Prostate gland (tissue), 2 donors: Measurements from ENCODE around the gene PTPN1. TPM values are rescaled to one million over a fixed set of nuclear protein-coding genes. Genes with fewer than 3 reads are reported as not detected.
A peak's percentile ranks its signal among the peaks of the same experiment; 100 is the strongest.

Experiments
- DNase-seq: peaks from one replicate; pipeline ENCODE4 v3.0.0-alpha.2; 2019; ENCODE audit warnings: low spot score
- H3K27ac ChIP-seq, 2 donors: fragments of 200-600 bp; sonication (generic); 2 replicates each; pipeline ENCODE4 v1.5.1; 2017 to 2019
- H3K27me3 ChIP-seq: fragments of 200-600 bp; sonication (generic); replicated peaks from 2 replicates; pipeline ENCODE4 v1.5.1; 2019; ENCODE audit not compliant: insufficient read depth
- H3K36me3 ChIP-seq, 2 donors: fragments of 200-600 bp; sonication (generic); 1 replicate in 1 of 2; 2 replicates in 1 of 2; pipeline versions ENCODE4 v1.5.1 to v1.8.1; 2017 to 2019
- H3K4me1 ChIP-seq: fragments of 200-600 bp; sonication (generic); replicated peaks from 2 replicates; pipeline ENCODE4 v1.5.1; 2019
- H3K4me3 ChIP-seq, 2 donors: fragments of 200-600 bp; sonication (generic); 2 replicates each; pipeline ENCODE4 v1.5.1; 2017 to 2019
- H3K9me3 ChIP-seq: fragments of 200-600 bp; sonication (generic); 2 replicates; pipeline ENCODE4 v1.5.1; 2017
- POLR2A ChIP-seq: fragments of 450-650 bp; IDR thresholded peaks from one replicate; pipeline ENCODE4 v1.6.1; 2016; ENCODE audit warnings: antibody characterized with exemption, mild to moderate bottlenecking
- POLR2AphosphoS5 ChIP-seq: sonication (generic); formaldehyde crosslinking; IDR thresholded peaks from one replicate; pipeline ENCODE4 v1.6.1; 2017; ENCODE audit warnings: antibody characterized with exemption
- WGBS: methylation state at CpG from one replicate; pipeline ENCODE4 v1.1.5; 2018; 5-methylcytosine and 5-hydroxymethylcytosine counted together
- intact Hi-C: fragments of 100-400 bp; cut with DNase I; formaldehyde crosslinking; loops from one replicate; pipeline ENCODE4 v1.14.2; 2022
- total RNA-seq, 2 donors: library from RNA; depleted of rRNA; stranded (reverse); fragments of >200 nt; gene quantifications; one replicate each; pipeline ENCODE4 v1.1.0, GENCODE V29; 2016
- TF ChIP-seq, protein P1 (sequence below), 4 experiments: fragments of 200-600 bp in 2 of 4; fragments of 450-650 bp in 2 of 4; sonication (generic) in 2 of 4; IDR thresholded peaks; 1 replicate in 3 of 4; 2 replicates in 1 of 4; pipeline ENCODE4 v1.5.1; 2016 to 2019; ENCODE audit warnings: antibody characterized with exemption in 4 of 4, mild to moderate bottlenecking in 2 of 4, moderate library complexity in 2 of 4

Gene PTPN1
- total RNA-seq, 2 donors from 2014 or later, result 28.5 to 46.6 TPM

DNA sequence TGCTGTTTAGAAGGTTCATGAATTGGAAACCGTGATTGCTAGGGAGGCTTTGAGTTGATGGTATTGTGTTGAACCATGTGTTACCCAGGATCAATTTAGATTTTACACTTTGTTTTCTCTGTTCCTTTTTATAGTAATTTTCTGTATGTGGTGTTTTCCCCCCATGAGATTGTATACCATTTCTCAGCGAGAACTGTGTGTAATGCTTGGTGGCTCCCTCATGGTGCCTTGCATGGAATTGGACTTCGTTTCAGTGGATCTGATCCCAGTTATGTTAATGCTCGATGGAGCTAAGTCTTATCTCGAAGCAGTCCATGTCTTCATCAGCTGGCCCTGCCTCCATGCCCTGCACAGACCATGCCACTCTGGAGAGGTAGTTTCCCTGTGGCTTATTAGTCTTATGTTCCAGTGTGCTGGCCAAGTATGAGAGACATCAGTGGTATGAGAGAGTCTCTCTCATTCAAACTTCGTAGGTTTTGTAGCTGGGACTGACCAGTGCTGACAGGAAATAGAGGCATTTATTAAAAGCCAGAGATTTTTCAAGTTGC, 18.7 kb downstream of the PTPN1 start:
- H3K27ac ChIP-seq, result no peak overlapping the region
- no peaks in the 10 kb centered on the region for H3K9me3 ChIP-seq
- WGBS, result 59% methylated on average over 6 of the region's 6 CpGs
- intact Hi-C loops, result no loop called here
- H3K4me3 ChIP-seq, result no peak overlapping the region
- H3K27me3 ChIP-seq, result no peaks in the 10 kb centered on the region
- H3K4me1 ChIP-seq, result peaks cover 3% of the 10 kb centered on the region
- H3K36me3 ChIP-seq, result no peaks in the 10 kb centered on the region
- TF ChIP-seq, protein P1, sequence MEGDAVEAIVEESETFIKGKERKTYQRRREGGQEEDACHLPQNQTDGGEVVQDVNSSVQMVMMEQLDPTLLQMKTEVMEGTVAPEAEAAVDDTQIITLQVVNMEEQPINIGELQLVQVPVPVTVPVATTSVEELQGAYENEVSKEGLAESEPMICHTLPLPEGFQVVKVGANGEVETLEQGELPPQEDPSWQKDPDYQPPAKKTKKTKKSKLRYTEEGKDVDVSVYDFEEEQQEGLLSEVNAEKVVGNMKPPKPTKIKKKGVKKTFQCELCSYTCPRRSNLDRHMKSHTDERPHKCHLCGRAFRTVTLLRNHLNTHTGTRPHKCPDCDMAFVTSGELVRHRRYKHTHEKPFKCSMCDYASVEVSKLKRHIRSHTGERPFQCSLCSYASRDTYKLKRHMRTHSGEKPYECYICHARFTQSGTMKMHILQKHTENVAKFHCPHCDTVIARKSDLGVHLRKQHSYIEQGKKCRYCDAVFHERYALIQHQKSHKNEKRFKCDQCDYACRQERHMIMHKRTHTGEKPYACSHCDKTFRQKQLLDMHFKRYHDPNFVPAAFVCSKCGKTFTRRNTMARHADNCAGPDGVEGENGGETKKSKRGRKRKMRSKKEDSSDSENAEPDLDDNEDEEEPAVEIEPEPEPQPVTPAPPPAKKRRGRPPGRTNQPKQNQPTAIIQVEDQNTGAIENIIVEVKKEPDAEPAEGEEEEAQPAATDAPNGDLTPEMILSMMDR (IDR thresholded peaks at IDR 0.05), result no peak
- TF ChIP-seq POLR2A, result no peak
- no peak for TF ChIP-seq POLR2AphosphoS5
- DNase-seq, result no peak

DNA sequence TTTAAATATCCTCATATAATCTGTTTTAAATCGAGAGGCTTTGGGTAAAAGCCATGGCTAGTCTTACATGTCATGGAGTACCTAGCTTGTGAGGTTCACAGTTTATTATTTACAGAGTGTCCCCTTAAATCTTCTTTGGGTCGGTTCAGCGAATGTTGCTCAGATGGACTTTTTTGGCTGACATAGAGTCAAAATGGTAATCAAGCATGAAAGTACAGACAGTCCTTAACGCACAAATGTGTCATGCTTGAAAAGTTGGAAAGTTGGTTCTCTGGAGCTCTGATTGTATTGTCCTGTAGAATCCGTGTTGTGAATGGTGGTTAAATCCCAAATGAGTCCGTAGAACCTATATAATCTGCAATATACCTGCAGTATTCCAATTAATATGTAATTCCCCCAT, 22.0 kb downstream of the PTPN1 start:
- no peak for TF ChIP-seq POLR2AphosphoS5
- no peak for TF ChIP-seq POLR2A
- TF ChIP-seq, protein P1 (IDR thresholded peaks at IDR 0.05), result no peak
- peaks cover 4% of the 10 kb centered on the region for H3K4me1 ChIP-seq
- H3K27me3 ChIP-seq, result no peaks in the 10 kb centered on the region
- H3K36me3 ChIP-seq, result no peaks in the 10 kb centered on the region
- H3K9me3 ChIP-seq, result no peaks in the 10 kb centered on the region
- intact Hi-C loops, result no loop called here
- H3K4me3 ChIP-seq, result no peak overlapping the region
- DNase-seq, result no peak
- WGBS, result 42% methylated on average over 6 of the region's 6 CpGs
- peak overlapping the region in 1 of 2 donors; percentile 1 for H3K27ac ChIP-seq

DNA sequence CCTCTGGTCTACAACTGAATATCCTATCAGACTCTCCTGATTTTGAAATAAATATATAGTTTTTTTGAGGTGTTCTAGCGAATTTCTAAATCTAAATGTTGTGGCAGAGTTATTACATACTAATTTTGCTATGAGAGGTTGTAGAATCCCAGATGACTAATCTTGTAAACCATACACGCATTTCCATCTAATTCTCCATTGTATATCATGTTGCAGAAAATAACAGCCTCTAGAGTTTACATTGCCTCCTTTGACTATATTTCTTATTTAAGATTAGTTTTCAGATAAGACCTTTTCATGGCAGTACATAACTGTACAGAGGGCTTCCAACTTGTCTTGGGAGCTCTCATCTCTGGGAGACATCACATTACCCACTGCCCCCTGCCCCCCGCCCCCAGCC, 22.9 kb downstream of the PTPN1 start:
- peaks cover 7% of the 10 kb centered on the region for H3K4me1 ChIP-seq
- intact Hi-C loops, result no loop called here
- H3K9me3 ChIP-seq, result no peaks in the 10 kb centered on the region
- no peaks in the 10 kb centered on the region for H3K27me3 ChIP-seq
- H3K27ac ChIP-seq, result peak overlapping the region in 1 of 2 donors; percentile 26
- H3K36me3 ChIP-seq, result no peaks in the 10 kb centered on the region
- H3K4me3 ChIP-seq, result no peak overlapping the region
- 66% methylated on average over 3 of the region's 3 CpGs for WGBS
- TF ChIP-seq, protein P1 (IDR thresholded peaks at IDR 0.05), result no peak
- TF ChIP-seq POLR2AphosphoS5, result no peak
- no peak for TF ChIP-seq POLR2A
- no peak for DNase-seq

DNA sequence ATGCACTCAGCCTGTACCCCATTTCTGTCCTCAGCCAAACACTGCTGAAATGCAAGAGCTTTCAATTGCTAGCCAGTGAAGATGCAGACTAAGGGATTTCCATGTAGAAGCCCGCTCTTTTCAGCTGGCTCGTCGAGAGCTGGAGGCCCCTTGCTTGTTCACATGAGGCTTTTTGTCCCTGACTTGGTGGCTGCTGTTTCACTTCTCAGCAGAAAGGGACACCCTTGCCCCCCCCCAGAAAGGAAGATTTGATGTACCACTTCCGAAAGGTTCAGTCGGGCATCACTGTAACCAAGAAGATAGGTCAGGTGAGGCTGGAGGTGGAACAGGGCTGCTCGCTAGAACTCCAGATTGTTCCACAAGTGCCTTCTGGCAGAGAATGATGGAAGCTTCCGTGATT, 23.3 kb downstream of the PTPN1 start:
- no peak overlapping the region for H3K4me3 ChIP-seq
- peaks cover 10% of the 10 kb centered on the region for H3K4me1 ChIP-seq
- TF ChIP-seq, protein P1 (IDR thresholded peaks at IDR 0.05), result no peak
- no peak for TF ChIP-seq POLR2AphosphoS5
- TF ChIP-seq POLR2A, result no peak
- no peak for DNase-seq
- H3K9me3 ChIP-seq, result no peaks in the 10 kb centered on the region
- no peaks in the 10 kb centered on the region for H3K36me3 ChIP-seq
- 80% methylated on average over 7 of the region's 7 CpGs for WGBS
- intact Hi-C loops, result no loop called here
- peak overlapping the region in 1 of 2 donors; percentile 26 for H3K27ac ChIP-seq
- H3K27me3 ChIP-seq, result no peaks in the 10 kb centered on the region

DNA sequence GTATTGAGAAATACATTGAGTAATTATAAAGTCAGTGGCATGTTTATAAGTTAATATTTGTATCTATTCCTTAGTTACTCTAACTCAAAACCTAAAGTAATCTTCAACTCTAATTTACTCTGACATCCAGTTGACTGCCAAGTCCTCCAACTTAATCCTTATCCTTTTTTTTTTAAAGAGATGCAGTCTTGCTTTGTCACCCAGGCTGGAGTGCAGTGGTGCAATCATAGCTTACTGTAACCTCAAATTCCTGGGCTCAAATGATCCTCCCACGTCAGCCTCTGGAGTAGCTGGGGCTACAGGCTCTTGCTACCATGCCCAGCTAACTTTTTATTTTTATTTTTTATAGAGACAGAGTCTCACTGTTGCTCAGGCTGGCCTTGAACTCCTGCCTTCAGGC, 24.4 kb downstream of the PTPN1 start:
- DNase-seq, result no peak
- intact Hi-C loops, result no loop called here
- WGBS, result 82% methylated on average over 1 of the region's 1 CpG

More for the DNA sequence above, 24.4 kb downstream of the PTPN1 start:
- Histone ChIP-seq H3K27me3 (no peaks in the 10 kb centered on the region), H3K4me3 (no peak overlapping the region), H3K36me3 (no peaks in the 10 kb centered on the region), H3K9me3 (no peaks in the 10 kb centered on the region), H3K27ac (no peak overlapping the region), H3K4me1 (peaks cover 13% of the 10 kb centered on the region)
- TF ChIP-seq, protein P1 (IDR thresholded peaks at IDR 0.05), result no peak
- TF ChIP-seq POLR2A, result no peak
- TF ChIP-seq POLR2AphosphoS5, result no peak
